K562 (cell line): ENCODE measurements around the gene SSU72. TPM values are rescaled to one million over a fixed set of nuclear protein-coding genes. Genes with fewer than 3 reads are reported as not detected.
A peak's percentile ranks its signal among the peaks of the same experiment; 100 is the strongest.

Experiments used
- CC2D1A ChIP-seq: fragments of 450-650 bp; IDR thresholded peaks from 2 replicates; pipeline ENCODE4 v1.6.1; 2017; ENCODE audit warnings: mild to moderate bottlenecking
- CSDE1 ChIP-seq, 2 experiments: fragments of 450-650 bp; IDR thresholded peaks; 2 replicates each; pipeline ENCODE4 v1.6.1; 2016; ENCODE audit warnings: mild to moderate bottlenecking in 1 of 2
- DACH1 ChIP-seq: fragments of 450-650 bp; IDR thresholded peaks from 2 replicates; pipeline ENCODE4 v1.6.1; 2018; ENCODE audit not compliant: partially characterized antibody
- GTF3C2 ChIP-seq: IDR thresholded peaks from 3 replicates; pipeline ENCODE4 v1.6.1; 2011; ENCODE audit warnings: borderline replicate concordance, mild to moderate bottlenecking, moderate library complexity; ENCODE audit not compliant: insufficient read length; ENCODE audit errors: extremely low read depth
- HLTF ChIP-seq: fragments of 450-650 bp; IDR thresholded peaks from 2 replicates; pipeline ENCODE4 v1.6.1; 2016
- KDM4B ChIP-seq, 2 experiments: fragments of 450-650 bp in 1 of 2; sonication (generic) in 1 of 2; IDR thresholded peaks; 2 replicates each; pipeline ENCODE4 v1.6.1; 2016 to 2017; ENCODE audit warnings: borderline replicate concordance in 2 of 2, antibody characterized with exemption in 1 of 2, low read depth in 1 of 2, mild to moderate bottlenecking in 1 of 2
- MCM3 ChIP-seq: fragments of 450-650 bp; IDR thresholded peaks from 2 replicates; pipeline ENCODE4 v1.6.1; 2016
- RBM25 ChIP-seq: fragments of 200-400 bp; formaldehyde crosslinking; IDR thresholded peaks from 2 replicates; pipeline ENCODE4 v1.6.1; 2018; ENCODE audit warnings: low read length, low read depth, moderate library complexity; ENCODE audit not compliant: severe bottlenecking
- SMARCA5 ChIP-seq: fragments of 450-650 bp; IDR thresholded peaks from 2 replicates; pipeline ENCODE4 v1.6.1; 2016
- SRSF3 ChIP-seq: fragments of 200-400 bp; formaldehyde crosslinking; IDR thresholded peaks from 2 replicates; pipeline ENCODE4 v1.6.1; 2016; ENCODE audit warnings: mild to moderate bottlenecking, low read length, moderate library complexity; ENCODE audit not compliant: insufficient read depth
- TAF1 ChIP-seq: IDR thresholded peaks from 2 replicates; pipeline ENCODE4 v1.6.1; 2011; ENCODE audit warnings: mild to moderate bottlenecking, low read length, moderate library complexity; ENCODE audit not compliant: insufficient read depth, control insufficient read depth, severe bottlenecking; ENCODE audit errors: extremely low read depth
- TBP ChIP-seq: optimal IDR thresholded peaks from 2 replicates; pipeline ENCODE3; 2011; ENCODE audit warnings: low read depth, low read length, improper control_type of control experiment
- TEAD1 ChIP-seq, 2 experiments: fragments of 450-650 bp in 1 of 2; sonication (generic) in 1 of 2; formaldehyde crosslinking; IDR thresholded peaks; 2 replicates each; pipeline versions ENCODE4 v1.4.0 to v1.8.0; 2020 to 2022; ENCODE audit warnings: mild to moderate bottlenecking in 2 of 2, missing genetic modification reagents in 1 of 2
- ZBTB40 ChIP-seq, 2 experiments: fragments of 450-650 bp in 1 of 2; sonication (generic) in 1 of 2; formaldehyde crosslinking in 1 of 2; IDR thresholded peaks; 2 replicates each; pipeline versions ENCODE4 v1.7.1 to v1.9.0; 2016 to 2022; ENCODE audit warnings: inconsistent platforms in 1 of 2, mild to moderate bottlenecking in 1 of 2, missing genetic modification reagents in 1 of 2
- ZNF589 ChIP-seq: fragments of 200-800 bp; sonication (Bioruptor generic); IDR thresholded peaks from 2 replicates; pipeline ENCODE4 v1.6.1; 2016; ENCODE audit warnings: low read depth, missing genetic modification characterization, missing compliant biosample characterization
- polyA plus RNA-seq, 8 experiments: library from polyadenylated mRNA; depleted of rRNA in 4 of 8; stranded (reverse) in 5 of 8; unstranded in 3 of 8; fragments of >200 nt; fragmentation: Nextera tagmentation in 2 of 8; fragmentation: Illumina TruSeq in 1 of 8; extraction: Ambion mirVana in 2 of 8; extraction: Trizol in 1 of 8; gene quantifications; 2 replicates each; pipeline versions ENCODE4 v1.2.1 to v1.2.3, GENCODE V29; 2011 to 2014; ENCODE audit warnings: inconsistent platforms in 1 of 8, missing spikeins in 1 of 8
- total RNA-seq, 7 experiments: library from RNA; depleted of rRNA in 6 of 7; stranded (reverse); fragments of >200 nt in 6 of 7; fragmentation: Illumina TruSeq in 2 of 7; extraction: Trizol in 2 of 7; gene quantifications; 2 replicates each; pipeline versions ENCODE4 v1.2.1 to v1.2.3, GENCODE V29; 2011 to 2021; ENCODE audit warnings: low replicate concordance in 1 of 7

Gene SSU72
- total and polyA plus RNA-seq, 9 of the 15 experiments (the other 6 are each of a cell fraction or from before 2014, with no cell fraction given) = 70.8 to 201 (median 94.6) TPM

- TF ChIP-seq DACH1 (peak; percentile 58), GTF3C2 (no peak), HLTF (peak; percentile 20; the same call in 1 of the 2 replicates), SRSF3 (peak; percentile 86; the same call in 1 of the 2 replicates), TBP (peak; percentile 90), CC2D1A (0 out of 2 replicates have a peak, but pooled peaks have one; percentile 36), RBM25 (no peak), ZNF589 (CRISPR knock-in tag) (0 out of 2 replicates have a peak, but pooled peaks have one; percentile 70), KDM4B (IDR thresholded peaks at IDR 0.05; ENCODE audit: borderline replicate concordance in 2 of 2, low read depth in 1 of 2) (peak in 1 of 2 experiments; percentile 83; a peak in 1 of 4 replicates), ZBTB40 (IDR thresholded peaks at IDR 0.05) (peak; percentile 37), ZBTB40 (CRISPR knock-in tag; IDR thresholded peaks at IDR 0.05) (no peak), MCM3 (no peak), TAF1 (peak; percentile 89), CSDE1 (IDR thresholded peaks at IDR 0.05) (peak in 1 of 2 experiments; percentile 94; a peak in 2 of 4 replicates), SMARCA5 (no peak), TEAD1 (CRISPR knock-in tag; IDR thresholded peaks at IDR 0.05) (peak in 1 of 2 experiments; percentile 72; a peak in 2 of 4 replicates)
Observed at GRCh38 chr1:1574721-1575537, at the start of gene SSU72 (continued).
